Activated CD4-positive, CD25-positive, alpha-beta regulatory T cell treated with anti-CD3 and anti-CD28 coated beads, Interleukin-2, amount 50 U/mL, for 24 hours (primary cell): Measurements from ENCODE around the gene GPR3.
A peak's percentile ranks its signal among the peaks of the same experiment; 100 is the strongest.
"Not testable (repeated sequence)": the region's sequence is repeated elsewhere in the genome, so short reads cannot be mapped to it uniquely, and the experiment has no call there.

Experiments used
- ATAC-seq, 2 donors: fragments of 150-1000 bp; cut with Tn5 transposase; one replicate each; pipeline ENCODE4 v1.10.0; 2021; ENCODE audit warnings: mild to moderate bottlenecking in 1 of 2, moderate library complexity in 1 of 2

Gene GPR3

GRCh38 chr1:27428316-27429028 is 36.0 kb downstream of the GPR3 start:
- ATAC-seq: peak; percentile 54 to 61

GRCh38 chr1:27429029-27429425 is 36.6 kb downstream of the GPR3 start:
- ATAC-seq: no peak

- no peak for ATAC-seq
Observed at GRCh38 chr1:27430903-27431600, 38.6 kb downstream of the GPR3 start.

GRCh38 chr1:27431601-27431940 is 39.1 kb downstream of the GPR3 start:
- ATAC-seq: no peak

- not testable (repeated sequence) for ATAC-seq
Observed at GRCh38 chr1:27432725-27433124, 40.3 kb downstream of the GPR3 start.

- ATAC-seq: no peak
Observed at GRCh38 chr1:27433706-27434105, 41.3 kb downstream of the GPR3 start.

- peak; percentile 38 to 41 for ATAC-seq
Observed at GRCh38 chr1:27435566-27436203, 43.3 kb downstream of the GPR3 start.

GRCh38 chr1:27436204-27437159 is 44.1 kb downstream of the GPR3 start:
- peak; percentile 56 to 68 for ATAC-seq

- peak; percentile 22 to 44 for ATAC-seq
Observed at GRCh38 chr1:27438621-27439061, 46.2 kb downstream of the GPR3 start.

- no peak for ATAC-seq
Observed at GRCh38 chr1:27439150-27439549, 46.7 kb downstream of the GPR3 start.

- ATAC-seq: no peak
Observed at GRCh38 chr1:27444632-27445031, 52.2 kb downstream of the GPR3 start.
